Vagina (tissue), 2 donors: Measurements from ENCODE around the gene SPEG.

Experiments used
- POLR2AphosphoS5 ChIP-seq, 2 donors: sonication (generic); formaldehyde crosslinking; IDR thresholded peaks; one replicate each; pipeline ENCODE4 v1.9.0; 2017; ENCODE audit warnings: antibody characterized with exemption in 2 of 2, mild to moderate bottlenecking in 2 of 2, low read depth in 1 of 2; ENCODE audit not compliant: insufficient read depth in 1 of 2
- TF ChIP-seq, protein P1 (sequence below), 3 experiments: fragments of 450-650 bp in 2 of 3; fragments of 200-600 bp in 1 of 3; sonication (generic) in 1 of 3; IDR thresholded peaks; one replicate each; pipeline ENCODE4 v1.5.1; 2017 to 2019; ENCODE audit warnings: antibody characterized with exemption in 3 of 3, mild to moderate bottlenecking in 2 of 3, moderate library complexity in 2 of 3

DNA sequence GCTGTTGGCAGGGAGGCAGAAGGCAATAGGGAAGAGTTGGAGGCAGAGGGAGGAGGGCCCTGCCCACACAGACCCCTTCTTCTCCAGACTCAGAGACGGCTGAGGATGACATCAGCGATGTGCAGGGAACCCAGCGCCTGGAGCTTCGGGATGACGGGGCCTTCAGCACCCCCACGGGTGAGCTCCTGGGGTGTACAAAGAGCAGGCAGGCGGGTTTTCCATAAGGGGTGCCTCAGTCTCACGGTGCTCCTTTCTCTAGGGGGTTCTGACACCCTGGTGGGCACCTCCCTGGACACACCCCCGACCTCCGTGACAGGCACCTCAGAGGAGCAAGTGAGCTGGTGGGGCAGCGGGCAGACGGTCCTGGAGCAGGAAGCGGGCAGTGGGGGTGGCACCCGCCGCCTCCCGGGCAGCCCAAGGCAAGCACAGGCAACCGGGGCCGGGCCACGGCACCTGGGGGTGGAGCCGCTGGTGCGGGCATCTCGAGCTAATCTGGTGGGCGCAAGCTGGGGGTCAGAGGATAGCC is 10.0 kb downstream of the SPEG start:
- TF ChIP-seq, protein P1, sequence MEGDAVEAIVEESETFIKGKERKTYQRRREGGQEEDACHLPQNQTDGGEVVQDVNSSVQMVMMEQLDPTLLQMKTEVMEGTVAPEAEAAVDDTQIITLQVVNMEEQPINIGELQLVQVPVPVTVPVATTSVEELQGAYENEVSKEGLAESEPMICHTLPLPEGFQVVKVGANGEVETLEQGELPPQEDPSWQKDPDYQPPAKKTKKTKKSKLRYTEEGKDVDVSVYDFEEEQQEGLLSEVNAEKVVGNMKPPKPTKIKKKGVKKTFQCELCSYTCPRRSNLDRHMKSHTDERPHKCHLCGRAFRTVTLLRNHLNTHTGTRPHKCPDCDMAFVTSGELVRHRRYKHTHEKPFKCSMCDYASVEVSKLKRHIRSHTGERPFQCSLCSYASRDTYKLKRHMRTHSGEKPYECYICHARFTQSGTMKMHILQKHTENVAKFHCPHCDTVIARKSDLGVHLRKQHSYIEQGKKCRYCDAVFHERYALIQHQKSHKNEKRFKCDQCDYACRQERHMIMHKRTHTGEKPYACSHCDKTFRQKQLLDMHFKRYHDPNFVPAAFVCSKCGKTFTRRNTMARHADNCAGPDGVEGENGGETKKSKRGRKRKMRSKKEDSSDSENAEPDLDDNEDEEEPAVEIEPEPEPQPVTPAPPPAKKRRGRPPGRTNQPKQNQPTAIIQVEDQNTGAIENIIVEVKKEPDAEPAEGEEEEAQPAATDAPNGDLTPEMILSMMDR (IDR thresholded peaks at IDR 0.05), result no peak
- TF ChIP-seq POLR2AphosphoS5 (IDR thresholded peaks at IDR 0.05; ENCODE audit: insufficient read depth in 1 of 2, low read depth in 1 of 2), result peak in 1 of 2 donors; percentile 51
